ENCODE data around the gene SLC16A3.
"Not testable (repeated sequence)": the region's sequence is repeated elsewhere in the genome, so short reads cannot be mapped to it uniquely, and the experiment has no call there.

SLC16A3 gene

DNA sequence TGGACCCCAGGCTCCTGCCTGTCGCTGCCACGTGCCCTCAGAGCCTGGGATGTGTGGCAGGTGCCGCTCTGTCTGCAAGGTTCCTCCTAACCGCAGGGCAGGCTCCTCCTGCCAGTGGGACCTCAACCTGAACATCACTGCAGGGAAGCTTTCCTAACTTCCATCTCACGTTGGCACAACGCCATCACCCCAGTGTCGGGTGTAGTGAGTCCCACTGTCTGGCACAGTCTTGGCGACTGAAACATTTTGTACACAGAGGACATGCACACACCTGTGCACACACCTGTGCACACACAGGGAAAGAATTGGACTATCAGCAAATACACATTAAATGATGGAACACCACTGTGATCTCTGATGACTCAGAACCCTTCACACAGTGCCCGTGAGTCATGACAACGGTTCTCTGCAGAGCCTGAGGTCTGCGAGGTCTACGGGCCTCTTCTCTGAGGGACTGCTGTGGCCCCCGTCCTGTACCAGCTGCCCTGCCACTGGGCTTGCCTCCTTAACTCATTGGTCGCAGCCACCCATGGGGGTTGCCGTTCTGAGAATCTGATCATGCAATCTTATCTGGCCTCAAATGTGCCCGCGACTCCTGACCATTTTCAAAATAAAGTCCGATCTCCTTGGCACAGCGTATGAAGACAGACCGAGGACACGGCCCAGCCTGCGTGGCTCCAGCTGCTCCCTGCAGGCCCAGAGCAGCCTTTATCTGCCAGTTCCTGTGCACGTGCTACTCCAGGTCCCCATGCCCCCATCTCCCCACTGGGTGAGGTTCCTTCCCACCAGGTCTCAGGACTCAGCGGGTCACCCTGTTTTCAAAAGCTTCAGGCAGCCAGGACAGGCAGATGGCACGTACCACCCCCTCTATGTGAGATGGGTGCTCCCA is 23.8 kb upstream of the SLC16A3 start:
- DNase-seq: no peak

DNA sequence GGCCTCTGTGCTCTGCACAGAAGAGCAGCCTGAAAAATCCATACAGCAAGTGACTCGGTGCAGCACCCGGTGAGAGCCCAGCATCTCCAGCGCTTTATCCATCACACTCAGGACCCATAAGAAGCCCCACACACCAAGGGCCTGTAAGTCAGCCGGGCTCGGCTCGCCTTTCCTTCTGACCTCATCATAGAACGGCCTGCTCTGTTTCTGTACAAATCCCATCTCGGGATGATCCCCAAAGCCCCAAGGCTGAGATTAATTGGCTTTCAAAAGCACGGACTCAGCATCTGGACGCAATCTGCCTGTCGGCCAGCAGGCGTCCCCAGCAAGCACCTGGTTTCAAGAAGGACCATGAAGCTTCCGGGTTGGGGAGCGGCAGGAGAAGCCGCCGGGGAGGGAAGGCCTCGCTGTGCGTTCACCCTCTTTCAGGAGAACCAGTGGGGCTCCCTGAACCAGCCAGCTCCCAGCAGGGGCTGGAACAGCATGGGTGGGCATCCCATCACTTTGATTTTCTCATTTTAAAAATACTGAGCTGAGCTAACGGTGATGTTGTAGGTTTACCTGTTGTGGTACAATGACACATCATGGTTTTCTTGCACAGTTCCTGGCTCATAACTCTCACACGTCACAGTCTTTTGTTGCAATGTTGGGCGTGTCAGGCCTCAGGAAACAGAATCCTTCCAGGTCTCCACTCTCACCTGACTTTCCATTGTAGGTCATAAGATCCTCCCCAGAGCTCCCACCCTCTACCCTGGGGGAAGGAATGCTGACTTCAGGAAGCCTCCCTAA is 22.9 kb upstream of the SLC16A3 start:
- peak; percentile 62 for DNase-seq

DNA sequence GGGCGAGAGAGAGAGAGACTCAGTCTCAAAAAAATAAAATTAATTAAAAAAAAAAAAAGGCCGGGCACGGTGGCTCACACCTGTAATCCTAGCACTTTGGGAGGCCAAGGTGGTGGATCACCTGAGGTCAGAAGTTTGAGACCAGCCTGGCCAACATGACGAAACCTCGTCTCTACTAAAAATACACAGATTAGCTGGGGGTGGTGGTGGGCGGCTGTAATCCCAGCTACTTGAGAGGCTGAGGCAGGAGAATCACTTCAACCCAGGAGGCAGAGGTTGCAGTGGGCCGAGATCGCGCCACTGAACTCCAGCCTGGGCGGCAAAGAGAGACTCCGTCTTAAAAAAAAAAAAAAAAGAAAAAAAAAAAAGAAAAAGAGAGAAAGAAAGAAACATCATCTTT is 18.2 kb upstream of the SLC16A3 start:
- not testable (repeated sequence) for DNase-seq

DNA sequence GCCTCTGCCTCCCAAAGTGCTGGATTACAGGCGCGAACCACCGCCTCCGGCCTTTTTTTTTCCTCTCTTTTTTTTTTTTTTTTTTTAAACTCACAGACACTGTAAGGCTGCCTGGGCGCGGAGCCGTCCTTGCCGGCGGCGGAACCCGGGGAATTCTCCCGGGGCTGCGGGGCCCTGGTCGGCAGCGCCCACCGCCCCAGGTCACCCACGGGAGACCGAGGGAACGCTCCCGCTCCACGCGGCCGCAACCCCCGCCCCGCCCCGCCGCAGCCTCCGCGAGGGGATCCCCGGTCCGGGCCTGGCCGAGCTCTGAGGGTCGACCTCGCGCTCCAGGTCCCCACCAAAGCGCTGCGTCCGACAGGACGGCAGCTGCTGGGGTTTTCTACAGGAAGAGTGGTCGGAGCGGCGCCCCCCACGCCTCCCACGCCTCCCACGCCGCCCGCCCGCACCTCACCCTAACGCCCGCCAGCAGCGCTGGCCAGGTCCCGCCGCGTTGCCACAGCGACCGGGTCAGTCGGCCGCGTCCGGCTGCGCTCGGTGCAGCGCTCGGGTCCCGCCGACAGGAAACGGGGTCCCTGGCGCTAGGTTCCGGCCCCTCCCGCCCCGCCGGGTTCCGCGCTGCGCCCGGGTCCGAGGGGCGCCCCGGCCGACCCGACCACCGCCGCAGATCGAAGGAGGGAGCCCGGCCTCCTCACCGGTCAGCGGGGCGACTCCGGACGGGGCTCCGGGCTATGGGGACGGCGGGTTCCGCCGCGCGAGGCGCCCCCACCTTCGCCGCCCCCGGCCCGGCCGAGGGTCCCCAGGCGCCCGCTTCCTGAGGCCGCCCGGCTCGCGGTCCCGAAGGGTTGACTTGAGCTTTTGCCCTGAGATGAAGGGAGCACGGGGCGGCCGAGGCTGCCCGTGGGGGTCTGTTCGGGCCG is 16.3 kb upstream of the SLC16A3 start, which contains the start of gene CCDC57:
Gene CCDC57, minus strand, starts transcription at position 512 of the 920 bp plus-strand sequence. CDS start 10,898 bp downstream, outside the sequence.
- DNase-seq: peak; percentile 72

DNA sequence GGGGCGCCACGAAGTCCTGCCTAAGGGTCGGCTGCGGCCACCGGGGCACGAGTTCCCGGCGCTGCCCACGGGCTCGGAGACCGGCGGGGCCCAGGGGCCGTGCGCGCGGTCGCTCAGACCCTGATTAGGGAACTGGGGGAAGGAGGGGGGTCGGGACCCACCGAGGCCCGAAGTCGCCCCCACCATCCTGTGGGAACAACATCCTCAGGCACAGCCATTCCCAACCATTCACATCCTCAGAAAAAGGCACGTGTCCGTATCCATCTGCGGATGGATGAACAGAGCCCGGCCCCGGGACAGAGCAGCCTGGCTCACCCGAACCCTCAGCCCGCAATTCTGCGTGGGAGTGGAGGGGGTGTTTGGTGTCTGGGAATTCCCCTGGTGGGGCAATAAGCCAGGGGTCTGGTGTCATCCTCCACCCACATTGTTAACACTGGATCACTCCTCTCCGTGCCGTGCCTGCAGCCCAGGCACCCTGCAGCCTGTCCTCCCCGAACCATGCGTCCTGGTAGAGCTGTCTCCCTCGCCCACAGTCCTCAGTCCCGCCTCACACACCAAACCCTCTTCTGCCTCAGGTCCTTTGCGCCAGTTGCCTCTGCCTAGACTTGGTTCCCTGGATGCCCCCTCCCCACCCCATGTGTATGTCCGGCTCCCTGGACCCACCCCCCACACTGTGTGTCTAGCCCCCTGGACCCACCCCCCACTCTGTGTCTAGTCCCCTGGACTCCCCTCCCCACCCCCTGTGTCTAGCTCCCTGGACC is 15.4 kb upstream of the SLC16A3 start:
- DNase-seq: peak; percentile 29

DNA sequence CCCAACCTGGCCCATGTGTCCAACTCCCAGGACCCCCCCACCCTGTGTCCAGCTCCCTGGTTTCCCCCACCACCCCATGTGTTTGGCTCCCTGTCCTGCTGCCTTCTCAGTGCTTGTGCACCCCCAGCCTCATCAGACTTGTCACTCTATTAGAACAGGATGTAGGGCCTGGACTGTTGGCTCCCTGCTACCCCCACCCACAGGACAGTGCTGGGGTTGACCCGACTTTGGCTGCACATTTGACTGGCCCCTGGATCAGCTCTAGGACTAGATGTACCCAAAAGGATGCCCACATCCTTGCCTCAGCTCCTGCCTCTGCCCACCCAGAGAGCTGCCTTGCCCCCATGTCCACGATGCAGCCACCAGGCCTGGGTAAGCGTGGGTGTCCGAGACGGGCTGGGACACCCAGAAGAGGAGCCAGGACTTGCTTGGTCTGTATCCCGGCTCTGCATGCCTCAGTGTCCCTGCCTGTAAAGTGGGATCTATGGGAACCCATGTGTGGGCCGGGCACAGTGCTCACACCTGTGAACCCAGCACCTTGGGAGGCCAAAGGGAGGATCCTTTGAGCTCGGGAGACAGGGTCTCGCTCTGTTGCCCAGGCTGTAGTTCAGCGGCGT is 14.7 kb upstream of the SLC16A3 start:
- DNase-seq: no peak

DNA sequence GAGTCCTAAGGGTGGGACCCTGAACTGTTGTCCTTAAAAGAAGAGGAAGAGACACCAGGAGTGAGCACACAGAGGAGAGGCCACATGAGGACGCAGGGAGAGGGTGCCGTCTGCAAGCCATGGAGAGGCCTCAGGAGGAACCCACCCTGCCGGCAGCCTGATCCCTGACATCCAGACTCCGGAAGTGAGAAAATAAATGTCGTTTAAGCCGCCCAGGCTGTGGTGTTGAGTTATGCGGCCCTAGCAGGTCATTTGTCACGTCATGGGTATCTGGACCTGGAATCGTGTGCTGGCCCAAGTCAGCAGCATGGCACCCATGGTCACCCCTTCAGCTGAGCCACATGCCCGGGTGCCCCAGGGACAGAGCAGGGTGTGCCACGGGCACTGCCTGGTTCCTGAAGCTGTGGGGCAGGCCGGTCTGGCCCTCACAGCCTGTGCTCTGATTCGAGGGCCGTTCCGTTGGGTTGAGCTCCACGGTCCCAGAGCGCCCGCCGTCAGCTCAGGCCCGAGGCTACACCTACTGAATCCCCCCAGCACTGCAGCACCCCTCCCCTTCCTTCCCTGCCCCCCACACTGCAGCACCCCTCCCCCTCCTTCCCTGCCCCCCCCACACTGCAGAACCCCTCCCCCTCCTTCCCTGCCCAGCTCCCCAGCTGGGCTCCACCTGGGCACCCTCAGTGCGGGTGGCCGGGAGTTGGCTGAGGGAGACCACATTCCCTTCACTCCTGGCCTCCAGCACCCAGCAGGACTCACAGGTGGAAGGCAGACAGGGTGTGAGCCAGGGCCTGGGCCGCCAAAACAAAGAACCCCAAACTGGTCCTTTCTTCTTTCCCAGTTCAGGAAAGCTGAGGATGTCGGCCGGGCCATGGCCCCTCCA is 13.5 kb upstream of the SLC16A3 start:
- no peak for DNase-seq

DNA sequence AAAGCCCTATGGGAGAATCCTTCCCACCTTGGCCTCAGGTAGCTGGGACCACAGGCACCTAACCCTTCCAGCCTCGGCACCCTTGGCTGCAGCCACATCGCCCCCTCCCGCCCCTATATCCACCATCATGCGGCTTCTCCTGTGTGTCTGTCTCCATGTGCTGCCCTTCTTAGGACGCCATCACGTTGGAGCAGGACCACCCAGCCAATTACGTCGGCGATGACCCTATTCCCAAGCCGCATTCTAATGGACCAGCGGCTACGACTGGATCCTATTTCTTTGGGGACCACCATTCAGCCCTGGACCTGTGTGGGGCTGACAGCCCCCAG is 12.9 kb upstream of the SLC16A3 start:
- DNase-seq: no peak

DNA sequence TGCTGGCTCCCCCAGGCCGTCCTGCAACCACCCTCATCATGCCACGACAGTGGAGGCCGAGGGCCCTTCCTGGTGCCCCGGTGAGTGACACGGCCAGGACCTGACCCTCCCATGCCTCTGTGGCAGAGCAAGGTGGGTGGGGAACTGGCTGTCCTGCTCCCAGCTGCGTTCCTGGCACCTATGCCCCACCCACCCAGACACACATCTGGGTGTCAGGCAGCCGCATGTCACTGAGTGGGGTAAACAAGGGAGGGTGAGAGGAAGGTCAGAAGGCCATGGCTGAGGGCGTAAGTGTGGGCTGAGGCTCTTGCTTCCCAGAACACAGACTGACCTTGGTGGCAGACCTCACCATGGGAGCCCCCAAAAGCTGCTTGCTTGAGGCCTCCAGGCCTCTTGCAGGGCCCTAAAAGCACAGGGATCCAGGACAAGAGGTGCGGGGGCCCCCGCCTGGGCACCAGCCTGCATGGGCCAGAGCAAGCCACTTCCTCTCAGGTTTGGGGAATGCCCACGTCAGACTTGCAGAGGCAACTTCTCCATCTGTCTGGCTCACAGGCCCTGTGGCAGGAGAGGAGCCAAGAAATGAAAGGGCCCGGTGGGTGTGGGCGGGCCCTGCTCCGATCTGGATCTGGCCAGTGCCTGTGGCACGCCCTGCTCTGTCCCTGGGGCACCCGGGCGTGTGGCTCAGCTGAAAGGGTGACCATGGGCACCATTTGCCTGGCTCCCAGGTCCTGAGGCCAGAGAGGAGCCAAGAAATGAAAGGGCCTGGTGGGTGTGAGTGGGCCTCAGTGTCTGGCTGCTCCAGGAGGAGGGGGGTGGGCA is 12.3 kb upstream of the SLC16A3 start:
- DNase-seq: peak; percentile 53

DNA sequence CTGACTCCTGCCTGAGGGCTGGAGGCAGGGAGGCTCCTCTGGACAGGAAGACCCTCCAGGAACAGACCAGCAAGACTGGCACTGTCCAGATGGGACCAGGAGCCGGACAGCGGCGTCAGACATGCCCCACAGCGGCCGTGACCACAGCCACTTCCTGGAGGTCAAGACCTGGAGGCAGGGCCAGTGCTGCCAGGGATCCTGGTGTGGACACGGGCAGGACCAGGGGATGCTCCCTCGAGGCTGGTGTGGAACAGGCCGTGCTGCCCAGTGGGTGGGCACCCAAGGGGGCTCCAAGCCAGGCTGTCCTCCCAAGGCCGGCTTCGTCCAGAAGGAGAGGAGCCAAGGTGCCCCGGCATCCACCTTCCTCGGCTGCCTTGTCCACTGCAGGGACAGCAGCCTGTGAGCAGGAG is 11.7 kb upstream of the SLC16A3 start:
- no peak for DNase-seq

DNA sequence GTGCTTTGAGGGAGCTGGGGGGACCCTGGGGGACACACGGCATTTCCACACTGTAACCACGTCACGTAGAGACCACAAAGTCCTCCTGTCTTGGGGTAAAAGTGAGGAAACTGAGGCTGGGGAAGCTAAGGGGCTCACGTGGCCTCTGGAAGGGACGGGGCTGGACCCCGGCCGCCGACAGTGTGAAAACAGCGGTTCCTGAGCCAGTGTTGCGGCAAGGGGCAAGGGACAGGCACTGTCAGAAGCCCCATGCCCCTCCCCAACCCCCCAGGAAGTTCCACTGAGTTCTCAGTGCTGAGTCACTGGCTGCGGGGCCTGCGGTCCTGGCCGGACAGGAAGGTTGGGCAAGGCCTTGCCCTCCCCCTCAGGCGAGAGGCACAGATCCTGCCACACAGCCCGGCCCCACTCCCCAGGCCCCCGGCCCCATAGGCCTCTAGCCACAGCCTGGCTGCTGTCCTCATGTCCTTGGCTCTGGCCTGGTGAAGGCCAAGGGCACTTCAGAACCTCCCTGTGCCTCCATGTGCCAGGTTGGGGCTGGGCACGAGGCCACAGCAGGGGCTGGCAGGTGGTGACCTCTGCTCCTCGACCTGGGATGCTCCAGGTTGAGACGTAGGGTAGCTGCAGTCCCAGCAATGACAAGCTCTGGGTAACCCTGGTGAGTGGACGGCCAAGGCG is 11.2 kb upstream of the SLC16A3 start:
- no peak for DNase-seq

DNA sequence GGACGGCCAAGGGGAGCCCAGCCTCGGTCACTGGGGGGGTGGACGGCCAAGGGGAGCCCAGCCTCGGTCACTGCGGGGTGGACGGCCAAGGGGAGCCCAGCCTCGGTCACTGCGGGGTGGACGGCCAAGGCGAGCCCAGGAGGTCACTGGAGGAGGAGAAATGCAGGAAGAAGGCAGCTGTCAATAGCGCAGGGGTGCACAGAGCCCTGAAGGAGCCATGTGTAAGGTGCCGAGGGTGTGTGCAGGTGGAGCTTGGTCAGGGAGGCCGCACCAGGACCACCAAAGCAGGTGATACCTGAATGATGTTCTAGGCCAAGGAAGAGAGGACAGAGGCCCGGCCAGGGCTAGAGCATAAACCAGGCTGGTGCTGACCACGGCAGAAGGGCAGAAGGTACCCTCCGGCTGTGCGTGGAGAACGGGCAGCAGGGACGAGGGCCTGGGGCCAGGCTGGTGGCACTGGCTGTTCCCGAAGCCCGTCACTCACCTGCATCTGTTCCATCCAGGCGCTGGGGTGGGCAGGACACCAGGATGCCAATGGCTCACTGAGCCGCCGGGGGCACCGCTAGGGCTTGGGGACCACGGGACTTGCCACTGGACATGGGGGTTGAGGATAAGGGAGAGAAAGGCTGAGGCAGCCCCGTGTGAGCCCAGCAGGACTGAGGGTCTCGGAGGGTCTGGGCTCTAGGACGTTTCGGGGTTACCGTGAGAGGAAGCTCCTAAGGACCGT is 10.3 kb upstream of the SLC16A3 start:
- no peak for DNase-seq

DNA sequence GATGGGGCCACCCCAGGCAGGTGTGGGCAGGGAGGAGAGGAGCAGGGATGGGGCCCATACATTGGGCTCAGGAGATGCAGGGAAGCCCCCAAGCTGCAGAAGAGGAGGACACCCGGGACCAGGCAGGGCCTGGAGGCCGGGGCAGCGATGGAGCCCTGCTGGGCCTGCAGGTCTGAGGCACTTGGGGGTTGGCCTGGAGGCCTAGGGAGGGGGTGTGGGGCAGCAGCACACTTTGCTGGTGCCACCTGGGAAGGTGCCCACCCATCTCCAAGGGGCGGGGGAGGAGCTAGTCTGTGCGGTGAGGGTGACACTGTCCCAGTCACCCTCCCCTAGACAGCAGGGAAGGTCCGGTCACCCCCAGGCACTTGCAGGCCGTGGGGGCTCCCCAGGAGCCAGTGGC is 9.8 kb upstream of the SLC16A3 start:
- no peak for DNase-seq

DNA sequence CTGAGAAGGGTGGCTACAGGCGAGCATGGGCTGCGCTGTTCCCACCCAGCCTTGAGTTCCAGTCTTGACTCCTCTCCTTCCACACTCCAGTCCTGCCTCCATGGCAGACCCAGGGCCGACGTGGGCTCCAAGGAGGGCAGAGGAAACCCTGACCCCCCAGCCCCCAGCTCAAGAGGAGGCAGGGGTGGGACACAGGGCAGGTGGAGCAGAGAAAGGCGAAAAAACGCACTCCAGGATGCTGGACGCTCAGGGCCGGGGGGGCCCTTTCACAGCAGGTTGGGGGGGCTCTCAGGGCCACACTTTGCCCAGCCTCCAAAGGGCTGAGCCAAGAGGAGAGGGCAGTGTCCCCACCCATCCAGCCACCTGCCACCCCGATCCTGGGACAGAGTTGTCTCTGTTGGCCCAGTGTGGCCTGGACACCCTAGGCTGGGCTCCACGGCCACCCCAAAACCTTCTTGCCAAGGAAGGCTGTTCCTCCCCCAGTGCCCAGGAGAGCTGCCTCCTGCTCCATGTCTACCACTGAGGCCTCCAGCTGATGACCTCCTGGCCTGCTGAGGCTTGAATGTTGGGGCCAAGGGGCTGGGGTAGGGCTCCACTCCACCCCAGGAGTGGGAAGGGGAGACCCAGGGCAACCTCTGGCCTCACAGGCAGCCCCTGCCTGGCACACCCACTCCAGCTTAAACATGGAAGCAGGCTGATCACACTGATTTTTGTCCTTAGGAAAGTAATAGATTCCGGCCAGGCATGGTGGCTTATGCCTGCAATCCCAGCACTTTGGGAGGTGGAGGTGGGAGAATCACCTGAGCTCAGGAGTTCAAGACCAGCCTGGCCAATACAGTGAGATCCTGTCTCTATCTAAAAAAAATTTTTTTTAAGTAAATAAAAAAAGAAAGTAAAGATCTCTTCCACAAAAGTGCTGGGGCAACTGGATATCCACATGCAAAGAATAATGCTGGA is 8.8 kb upstream of the SLC16A3 start:
- no peak for DNase-seq

DNA sequence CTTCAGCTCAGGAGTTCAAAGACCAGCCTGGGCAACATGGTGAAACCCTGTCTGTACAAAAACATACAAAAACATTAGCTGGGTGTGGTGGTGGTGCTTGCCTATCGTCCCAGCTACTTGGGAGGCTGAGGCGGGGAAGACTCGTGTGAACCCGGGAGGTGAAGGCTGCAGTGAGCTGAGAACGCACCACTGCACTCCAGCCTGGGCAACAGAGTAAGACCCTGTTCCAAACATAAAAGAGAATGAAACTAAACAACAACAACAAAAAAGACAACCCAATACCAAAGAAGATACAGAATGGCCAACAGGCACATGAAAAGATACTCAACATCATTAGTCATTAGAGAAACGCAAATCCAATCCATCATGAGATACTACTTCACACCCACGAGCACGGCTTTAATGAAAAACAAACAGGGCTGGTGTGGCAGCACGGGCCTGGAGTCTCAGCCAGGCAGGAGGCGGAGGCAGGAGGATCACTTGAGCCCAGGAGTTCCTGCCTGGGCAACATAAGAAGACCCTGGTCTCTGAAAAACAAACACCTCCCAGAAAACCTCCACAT is 7.4 kb upstream of the SLC16A3 start:
- DNase-seq: no peak

DNA sequence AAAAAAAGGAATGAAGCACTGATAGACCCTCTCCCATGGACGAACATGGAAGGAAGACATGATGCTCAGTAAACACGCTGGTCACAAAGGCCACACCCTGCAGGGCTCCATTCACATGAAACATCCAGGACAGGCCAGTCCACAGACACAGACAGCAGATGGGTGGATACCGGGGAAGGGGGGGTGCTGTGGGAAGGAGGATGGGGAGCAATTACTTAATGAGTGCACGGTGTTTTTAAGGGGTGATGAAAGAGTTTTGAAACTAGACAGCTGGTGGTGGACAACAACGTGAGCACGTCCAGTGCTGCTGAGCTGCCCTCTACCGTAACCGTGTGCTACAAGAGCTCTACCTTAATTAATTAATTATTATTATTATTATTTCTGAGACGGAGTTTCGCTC is 6.0 kb upstream of the SLC16A3 start:
- DNase-seq: no peak

DNA sequence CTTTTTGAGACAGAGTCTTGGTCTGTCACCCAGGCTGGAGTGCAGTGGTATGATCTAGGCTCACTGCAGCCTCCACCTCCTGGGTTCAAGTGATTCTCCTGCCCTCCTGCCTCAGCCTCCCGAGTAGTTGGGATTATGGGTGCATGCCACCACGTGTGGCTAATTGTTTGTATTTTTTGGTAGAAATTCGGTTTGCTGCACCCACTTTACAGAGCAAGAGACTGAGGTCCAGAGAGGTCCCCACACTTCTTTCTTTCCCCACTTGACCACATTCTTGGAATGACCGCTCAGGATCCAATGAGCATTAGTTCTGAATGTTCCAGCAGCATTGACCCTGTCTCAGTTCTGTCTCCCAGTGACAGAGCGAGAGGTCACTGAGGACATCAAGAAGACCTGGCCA is 5.3 kb upstream of the SLC16A3 start:
- DNase-seq: no peak
